ENCODE measurements around the gene DOCK8.
"Not testable (repeated sequence)": the region's sequence is repeated elsewhere in the genome, so short reads cannot be mapped to it uniquely, and the experiment has no call there.

Gene DOCK8

DNA sequence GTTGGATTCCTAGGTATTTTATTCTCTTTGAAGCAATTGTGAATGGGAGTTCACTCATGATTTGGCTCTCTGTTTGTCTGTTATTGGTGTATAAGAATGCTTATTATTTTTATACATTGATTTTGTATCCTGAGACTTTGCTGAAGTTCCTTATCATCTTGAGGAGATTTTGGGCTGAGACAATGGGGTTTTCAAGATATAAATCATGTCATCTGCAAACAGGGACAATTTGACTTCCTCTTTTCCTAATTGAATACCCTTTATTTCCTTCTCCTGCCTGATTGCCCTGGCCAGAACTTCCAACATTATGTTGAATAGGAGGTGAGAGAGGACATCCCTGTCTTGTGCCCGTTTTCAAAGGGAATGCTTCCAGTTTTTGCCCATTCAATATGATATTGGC lies 17.0 kb downstream of the DOCK8 start:
- not testable (repeated sequence) for H3K36me3 ChIP-seq (ENCODE audit: control insufficient read depth, insufficient read depth, low read length); H3K4me3 ChIP-seq (ENCODE audit: low read length); H3K9ac ChIP-seq (ENCODE audit: low read length); H3K4me1 ChIP-seq (ENCODE audit: control insufficient read depth, insufficient read depth, low read length); H3K27me3 ChIP-seq (ENCODE audit: control insufficient read depth, insufficient read depth, low read length); H3K9me3 ChIP-seq (ENCODE audit: control insufficient read depth, low read length)

DNA sequence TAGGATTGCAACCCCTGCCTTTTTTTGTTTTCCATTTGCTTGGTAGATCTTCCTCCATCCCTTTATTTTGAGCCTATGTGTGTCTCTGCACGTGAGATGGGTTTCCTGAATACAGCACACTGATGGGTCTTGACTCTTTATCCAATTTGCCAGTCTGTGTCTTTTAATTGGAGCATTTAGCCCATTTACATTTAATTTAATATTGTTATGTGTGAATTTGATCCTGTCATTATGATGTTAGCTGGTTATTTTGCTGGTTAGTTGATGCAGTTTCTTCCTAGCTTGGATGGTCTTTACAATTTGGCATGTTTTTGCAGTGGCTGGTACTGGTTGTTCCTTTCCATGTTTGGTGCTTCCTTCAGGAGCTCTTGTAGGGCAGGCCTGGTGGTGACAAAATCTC lies 19.0 kb downstream of the DOCK8 start:
- not testable (repeated sequence) for H3K9me3 ChIP-seq (ENCODE audit: control insufficient read depth, low read length); H3K9ac ChIP-seq (ENCODE audit: low read length); H3K36me3 ChIP-seq (ENCODE audit: control insufficient read depth, insufficient read depth, low read length); H3K27me3 ChIP-seq (ENCODE audit: control insufficient read depth, insufficient read depth, low read length); H3K4me3 ChIP-seq (ENCODE audit: low read length); H3K4me1 ChIP-seq (ENCODE audit: control insufficient read depth, insufficient read depth, low read length)

DNA sequence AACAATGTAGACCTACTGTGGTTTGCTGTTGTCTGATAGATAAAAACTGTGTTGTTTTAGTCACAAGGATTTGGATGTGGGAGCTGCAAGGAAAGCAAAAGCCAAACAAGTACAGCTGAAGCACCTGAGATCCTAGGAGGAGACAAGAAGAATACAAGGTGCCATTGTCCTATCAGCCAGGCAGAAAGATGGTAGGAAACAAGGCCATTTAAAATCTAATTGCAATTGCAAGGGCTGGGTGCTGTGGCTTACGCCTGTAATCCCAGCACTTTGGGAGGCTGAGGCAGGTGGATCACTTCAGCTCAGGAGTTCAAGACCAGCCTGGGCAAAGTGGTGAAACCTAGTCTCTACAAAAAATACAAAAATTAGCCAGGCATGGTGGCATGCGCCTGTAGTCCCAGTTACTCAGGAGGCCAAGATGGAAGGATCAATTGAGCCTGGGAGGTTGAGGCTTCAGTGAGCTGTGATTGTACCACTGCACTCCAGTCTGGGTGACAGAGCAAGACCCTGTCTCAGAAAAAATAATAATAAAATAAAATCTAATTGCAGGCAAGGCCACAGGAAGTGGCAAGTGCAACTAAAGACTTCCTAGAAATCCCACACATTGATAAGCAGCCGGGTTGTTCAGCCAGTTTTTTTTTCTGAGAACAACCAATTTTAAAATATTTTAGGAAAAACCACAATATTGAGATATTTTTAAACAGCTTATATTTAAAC lies 22.6 kb downstream of the DOCK8 start:
- no peak overlapping the region for H3K4me3 ChIP-seq (ENCODE audit: low read length)
- no peaks in the 10 kb centered on the region for H3K4me1 ChIP-seq (ENCODE audit: control insufficient read depth, insufficient read depth, low read length)
- no peaks in the 10 kb centered on the region for H3K36me3 ChIP-seq (ENCODE audit: control insufficient read depth, insufficient read depth, low read length)
- H3K27me3 ChIP-seq (ENCODE audit: control insufficient read depth, insufficient read depth, low read length): no peaks in the 10 kb centered on the region
- no peaks in the 10 kb centered on the region for H3K9me3 ChIP-seq (ENCODE audit: control insufficient read depth, low read length)
- H3K9ac ChIP-seq (ENCODE audit: low read length): no peak overlapping the region

DNA sequence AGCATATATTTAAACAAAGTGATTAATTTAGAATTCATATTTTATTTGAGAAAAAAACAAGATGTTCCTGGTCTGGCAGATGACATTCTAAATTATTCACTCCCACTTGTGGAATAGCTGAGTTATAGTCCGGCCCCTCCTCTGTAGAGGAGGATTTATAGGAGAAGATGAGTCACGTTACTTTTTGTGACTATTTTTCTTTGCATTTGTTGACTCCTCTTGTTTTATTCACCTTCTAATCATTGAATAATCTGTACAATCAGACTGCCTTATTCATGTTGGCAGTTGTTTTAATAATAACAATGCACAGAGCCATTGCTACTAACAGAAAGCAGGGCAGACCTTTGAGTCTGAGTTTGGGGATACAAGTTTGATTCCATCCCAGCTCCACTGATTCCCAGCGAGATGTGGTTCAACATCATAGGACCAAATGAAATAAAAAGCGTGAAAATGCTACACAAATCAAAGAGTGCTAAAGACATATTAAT lies 23.2 kb downstream of the DOCK8 start:
- H3K4me1 ChIP-seq (ENCODE audit: control insufficient read depth, insufficient read depth, low read length): no peaks in the 10 kb centered on the region

DNA sequence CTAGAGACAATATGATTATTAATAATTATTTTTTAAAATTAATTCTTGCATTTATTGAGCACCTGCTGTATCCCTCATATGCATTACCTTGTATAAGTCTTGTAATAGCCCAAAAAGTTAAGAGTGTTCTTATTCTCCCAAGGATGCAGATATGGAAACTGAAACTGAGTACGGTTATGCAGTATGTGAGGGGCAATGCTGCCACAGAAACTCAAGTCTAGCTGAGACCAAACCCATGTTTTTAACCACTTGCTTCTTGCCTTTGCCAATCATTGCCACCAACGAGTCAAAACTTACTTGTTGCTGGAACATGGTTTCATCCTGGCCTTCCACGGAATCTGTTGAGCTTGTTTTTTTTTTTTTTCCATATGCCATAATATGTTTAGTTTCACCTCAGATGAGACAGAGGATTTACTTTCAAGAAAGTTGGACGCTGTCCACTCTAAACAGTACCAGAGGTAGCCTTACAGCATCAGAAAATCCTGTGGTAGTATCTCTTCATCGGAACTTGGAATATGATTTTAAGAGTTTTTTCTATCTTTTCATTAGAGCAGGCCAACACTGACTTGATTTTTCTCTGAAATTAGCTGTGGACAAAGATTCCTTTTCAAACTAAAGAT lies 27.9 kb downstream of the DOCK8 start:
- H3K9ac ChIP-seq (ENCODE audit: low read length): no peak overlapping the region
- H3K27me3 ChIP-seq (ENCODE audit: control insufficient read depth, insufficient read depth, low read length): no peaks in the 10 kb centered on the region
- H3K9me3 ChIP-seq (ENCODE audit: control insufficient read depth, low read length): no peaks in the 10 kb centered on the region
- H3K4me1 ChIP-seq (ENCODE audit: control insufficient read depth, insufficient read depth, low read length): no peaks in the 10 kb centered on the region
- H3K36me3 ChIP-seq (ENCODE audit: control insufficient read depth, insufficient read depth, low read length): no peaks in the 10 kb centered on the region
- H3K4me3 ChIP-seq (ENCODE audit: low read length): no peak overlapping the region

More for the DNA sequence above, 23.2 kb downstream of the DOCK8 start:
- H3K9ac ChIP-seq (ENCODE audit: low read length): no peak overlapping the region
- no peaks in the 10 kb centered on the region for H3K9me3 ChIP-seq (ENCODE audit: control insufficient read depth, low read length)
- H3K4me3 ChIP-seq (ENCODE audit: low read length): no peak overlapping the region
- no peaks in the 10 kb centered on the region for H3K36me3 ChIP-seq (ENCODE audit: control insufficient read depth, insufficient read depth, low read length)
- H3K27me3 ChIP-seq (ENCODE audit: control insufficient read depth, insufficient read depth, low read length): no peaks in the 10 kb centered on the region

DNA sequence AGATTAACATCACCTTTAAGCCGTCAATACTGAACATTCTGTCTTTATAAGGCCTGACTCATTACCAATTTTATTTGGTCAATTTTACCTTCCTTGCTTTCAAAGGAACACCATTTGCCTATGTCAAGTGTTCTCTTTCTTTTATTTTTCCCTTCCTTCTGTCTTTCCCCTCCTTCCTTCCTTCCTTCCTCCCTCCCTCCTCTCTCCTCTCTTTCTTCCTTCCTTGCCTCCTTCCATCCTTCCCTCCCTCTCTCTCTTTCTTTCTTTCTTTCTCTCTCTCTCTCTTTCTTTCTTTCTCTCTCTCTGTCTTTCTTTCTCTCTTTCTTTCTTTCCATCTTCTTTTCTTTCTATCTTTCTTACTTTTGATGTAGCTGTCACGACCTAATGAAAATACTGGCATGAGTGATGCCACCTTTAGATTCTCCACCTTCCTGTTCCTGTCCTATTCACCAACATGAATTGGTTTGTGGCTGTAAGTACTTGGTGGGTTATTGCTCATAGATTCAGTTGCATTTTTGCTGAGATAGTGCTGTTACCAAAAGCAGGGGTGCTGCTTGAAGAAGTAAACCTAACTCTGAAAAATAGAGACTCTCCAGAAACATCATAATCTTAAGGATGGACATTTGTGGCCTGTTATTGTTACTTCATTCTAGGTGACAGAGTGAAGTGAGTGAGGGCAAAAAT lies 33.8 kb downstream of the DOCK8 start:
- no peaks in the 10 kb centered on the region for H3K36me3 ChIP-seq (ENCODE audit: control insufficient read depth, insufficient read depth, low read length)
- no peak overlapping the region for H3K4me3 ChIP-seq (ENCODE audit: low read length)
- no peaks in the 10 kb centered on the region for H3K9me3 ChIP-seq (ENCODE audit: control insufficient read depth, low read length)
- H3K27me3 ChIP-seq (ENCODE audit: control insufficient read depth, insufficient read depth, low read length): no peaks in the 10 kb centered on the region
- H3K4me1 ChIP-seq (ENCODE audit: control insufficient read depth, insufficient read depth, low read length): peaks cover 3% of the 10 kb centered on the region
- H3K9ac ChIP-seq (ENCODE audit: low read length): no peak overlapping the region

DNA sequence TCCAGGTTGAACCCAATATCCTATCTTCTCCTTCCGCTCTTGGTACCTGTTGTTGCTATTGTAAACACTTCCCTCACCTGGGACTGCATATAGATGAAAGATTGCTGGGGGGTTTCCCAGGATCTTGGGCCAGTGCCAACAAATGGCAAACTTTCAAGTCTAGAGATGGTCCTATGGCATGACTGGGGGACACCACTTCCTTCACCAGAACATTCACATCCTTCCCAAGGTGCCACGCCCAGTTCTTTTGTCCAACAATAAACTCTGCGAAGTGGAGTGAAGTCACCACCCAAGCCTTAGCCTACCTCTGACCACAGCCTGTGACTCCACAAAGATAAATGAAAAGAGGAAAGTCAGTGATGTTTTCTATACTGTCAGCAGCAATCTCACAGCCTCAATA lies 34.4 kb downstream of the DOCK8 start:
- Histone ChIP-seq H3K4me1 (ENCODE audit: control insufficient read depth, insufficient read depth, low read length) (peaks cover 3% of the 10 kb centered on the region), H3K36me3 (ENCODE audit: control insufficient read depth, insufficient read depth, low read length) (no peaks in the 10 kb centered on the region), H3K27me3 (ENCODE audit: control insufficient read depth, insufficient read depth, low read length) (no peaks in the 10 kb centered on the region), H3K9ac (ENCODE audit: low read length) (no peak overlapping the region), H3K4me3 (ENCODE audit: low read length) (no peak overlapping the region), H3K9me3 (ENCODE audit: control insufficient read depth, low read length) (no peaks in the 10 kb centered on the region)

DNA sequence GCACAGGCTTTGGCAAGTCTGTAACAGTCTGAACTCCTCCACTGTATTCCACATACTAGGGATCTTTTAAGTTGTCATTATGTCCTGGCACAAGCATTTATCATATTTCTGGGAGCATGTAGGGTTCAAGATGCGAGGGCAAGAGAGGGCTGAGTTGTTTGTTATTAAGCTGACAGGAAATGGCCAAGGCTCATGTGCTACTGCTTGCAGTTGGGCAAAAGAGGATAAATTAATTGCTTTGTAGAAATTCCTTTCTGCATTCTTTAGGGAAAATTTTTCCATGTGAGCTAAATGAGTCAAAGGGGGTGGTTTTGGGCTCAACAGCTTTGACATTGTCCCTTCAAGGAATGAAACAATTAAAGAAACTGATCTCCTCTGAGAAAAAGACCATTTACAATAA lies 35.4 kb downstream of the DOCK8 start:
- Histone ChIP-seq H3K4me3 (ENCODE audit: low read length) (no peak overlapping the region), H3K4me1 (ENCODE audit: control insufficient read depth, insufficient read depth, low read length) (peaks cover 3% of the 10 kb centered on the region), H3K9me3 (ENCODE audit: control insufficient read depth, low read length) (no peaks in the 10 kb centered on the region), H3K9ac (ENCODE audit: low read length) (no peak overlapping the region), H3K27me3 (ENCODE audit: control insufficient read depth, insufficient read depth, low read length) (no peaks in the 10 kb centered on the region), H3K36me3 (ENCODE audit: control insufficient read depth, insufficient read depth, low read length) (no peaks in the 10 kb centered on the region)

DNA sequence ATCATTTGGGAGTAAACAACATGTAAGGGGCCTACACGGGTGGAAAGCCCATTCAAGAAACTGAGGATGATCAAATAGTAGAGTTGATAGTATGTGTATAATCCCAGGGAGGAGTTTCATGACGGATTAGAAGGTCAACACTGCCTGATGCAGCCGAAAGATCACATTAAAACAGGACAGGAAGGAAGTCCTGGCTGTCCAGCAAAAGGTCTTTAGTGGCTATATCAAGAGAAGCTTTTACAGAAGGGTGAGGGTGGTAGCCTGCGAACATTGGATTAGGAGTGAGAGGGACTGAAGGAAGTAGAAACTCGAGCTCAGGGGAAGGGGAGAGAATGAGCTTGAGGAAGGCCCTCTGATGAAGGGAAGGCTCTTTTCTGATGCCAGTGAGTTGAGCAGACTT lies 36.0 kb downstream of the DOCK8 start:
- Histone ChIP-seq H3K9me3 (ENCODE audit: control insufficient read depth, low read length) (no peaks in the 10 kb centered on the region), H3K9ac (ENCODE audit: low read length) (no peak overlapping the region), H3K27me3 (ENCODE audit: control insufficient read depth, insufficient read depth, low read length) (no peaks in the 10 kb centered on the region), H3K36me3 (ENCODE audit: control insufficient read depth, insufficient read depth, low read length) (no peaks in the 10 kb centered on the region), H3K4me1 (ENCODE audit: control insufficient read depth, insufficient read depth, low read length) (peaks cover 3% of the 10 kb centered on the region), H3K4me3 (ENCODE audit: low read length) (no peak overlapping the region)

DNA sequence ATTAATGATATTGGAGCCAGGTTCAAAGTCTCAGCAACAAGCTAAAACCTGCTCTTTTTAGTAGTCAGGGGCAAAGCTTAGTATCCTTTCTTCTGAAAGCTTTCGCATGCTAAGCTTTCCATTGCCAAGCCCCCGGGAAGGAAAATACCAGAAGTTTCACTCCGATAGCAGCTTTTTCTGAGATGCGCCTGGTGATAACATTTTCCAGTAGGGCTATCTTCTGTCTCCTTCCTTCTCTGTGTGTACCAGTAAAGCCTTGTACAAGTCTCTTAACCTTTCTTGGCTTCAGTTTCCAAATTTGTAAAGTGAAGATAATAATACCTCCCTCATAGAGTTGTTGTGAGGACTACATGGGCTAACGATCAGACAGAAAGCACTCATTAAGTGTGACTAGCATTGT lies 36.7 kb downstream of the DOCK8 start:
- no peaks in the 10 kb centered on the region for H3K36me3 ChIP-seq (ENCODE audit: control insufficient read depth, insufficient read depth, low read length)
- peaks cover 3% of the 10 kb centered on the region for H3K4me1 ChIP-seq (ENCODE audit: control insufficient read depth, insufficient read depth, low read length)
- no peak overlapping the region for H3K4me3 ChIP-seq (ENCODE audit: low read length)
- H3K9me3 ChIP-seq (ENCODE audit: control insufficient read depth, low read length): no peaks in the 10 kb centered on the region
- H3K9ac ChIP-seq (ENCODE audit: low read length): no peak overlapping the region
- H3K27me3 ChIP-seq (ENCODE audit: control insufficient read depth, insufficient read depth, low read length): no peaks in the 10 kb centered on the region

DNA sequence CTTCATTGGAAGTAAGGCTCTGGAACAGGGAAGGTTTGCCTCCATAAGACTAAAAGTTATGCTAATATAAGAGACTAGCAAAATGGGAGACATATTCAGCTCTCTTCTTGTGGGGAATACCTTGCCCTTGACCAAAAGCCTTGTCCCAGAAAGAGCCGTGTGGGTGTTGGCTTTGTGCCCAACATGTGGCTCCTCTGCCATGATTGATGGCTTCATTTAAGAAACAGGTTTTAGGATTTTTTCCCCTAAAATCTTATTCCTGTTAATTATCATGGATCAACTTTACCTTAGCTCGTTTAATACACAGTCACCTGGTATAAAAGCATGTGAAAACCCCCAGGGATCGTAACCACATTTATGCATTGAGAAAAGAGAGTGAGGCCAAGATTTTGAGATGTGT lies 38.9 kb downstream of the DOCK8 start:
- H3K36me3 ChIP-seq (ENCODE audit: control insufficient read depth, insufficient read depth, low read length): no peaks in the 10 kb centered on the region
- H3K9me3 ChIP-seq (ENCODE audit: control insufficient read depth, low read length): no peaks in the 10 kb centered on the region
- no peak overlapping the region for H3K4me3 ChIP-seq (ENCODE audit: low read length)
- H3K4me1 ChIP-seq (ENCODE audit: control insufficient read depth, insufficient read depth, low read length): peaks cover 3% of the 10 kb centered on the region
- H3K9ac ChIP-seq (ENCODE audit: low read length): no peak overlapping the region
- no peaks in the 10 kb centered on the region for H3K27me3 ChIP-seq (ENCODE audit: control insufficient read depth, insufficient read depth, low read length)

DNA sequence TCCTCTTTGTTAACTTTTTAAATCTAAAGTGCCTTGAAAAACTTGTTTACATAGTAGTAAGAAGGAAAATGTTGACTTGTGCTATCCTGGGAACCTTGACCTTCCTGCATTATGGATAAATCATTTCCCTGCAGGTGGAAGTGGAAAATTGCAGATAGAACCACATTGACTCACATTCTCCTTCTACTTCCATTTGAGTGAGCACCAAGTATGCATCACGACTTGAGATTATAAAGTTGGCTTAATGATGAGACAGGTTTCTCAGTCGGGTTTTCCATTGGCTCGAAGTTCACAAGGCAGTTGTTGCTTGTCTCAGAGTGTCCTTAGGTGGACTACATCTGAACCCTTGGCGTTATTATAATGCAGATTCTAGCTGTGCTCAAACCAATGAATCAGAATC lies 39.9 kb downstream of the DOCK8 start:
- no peaks in the 10 kb centered on the region for H3K4me1 ChIP-seq (ENCODE audit: control insufficient read depth, insufficient read depth, low read length)
- H3K27me3 ChIP-seq (ENCODE audit: control insufficient read depth, insufficient read depth, low read length): no peaks in the 10 kb centered on the region
- no peak overlapping the region for H3K4me3 ChIP-seq (ENCODE audit: low read length)
- no peaks in the 10 kb centered on the region for H3K36me3 ChIP-seq (ENCODE audit: control insufficient read depth, insufficient read depth, low read length)
- H3K9me3 ChIP-seq (ENCODE audit: control insufficient read depth, low read length): no peaks in the 10 kb centered on the region
- H3K9ac ChIP-seq (ENCODE audit: low read length): no peak overlapping the region
